Measurements from ENCODE around the gene SLC48A1.
"Not testable (repeated sequence)": the region's sequence is repeated elsewhere in the genome, so short reads cannot be mapped to it uniquely, and the experiment has no call there.

The SLC48A1 gene

DNA sequence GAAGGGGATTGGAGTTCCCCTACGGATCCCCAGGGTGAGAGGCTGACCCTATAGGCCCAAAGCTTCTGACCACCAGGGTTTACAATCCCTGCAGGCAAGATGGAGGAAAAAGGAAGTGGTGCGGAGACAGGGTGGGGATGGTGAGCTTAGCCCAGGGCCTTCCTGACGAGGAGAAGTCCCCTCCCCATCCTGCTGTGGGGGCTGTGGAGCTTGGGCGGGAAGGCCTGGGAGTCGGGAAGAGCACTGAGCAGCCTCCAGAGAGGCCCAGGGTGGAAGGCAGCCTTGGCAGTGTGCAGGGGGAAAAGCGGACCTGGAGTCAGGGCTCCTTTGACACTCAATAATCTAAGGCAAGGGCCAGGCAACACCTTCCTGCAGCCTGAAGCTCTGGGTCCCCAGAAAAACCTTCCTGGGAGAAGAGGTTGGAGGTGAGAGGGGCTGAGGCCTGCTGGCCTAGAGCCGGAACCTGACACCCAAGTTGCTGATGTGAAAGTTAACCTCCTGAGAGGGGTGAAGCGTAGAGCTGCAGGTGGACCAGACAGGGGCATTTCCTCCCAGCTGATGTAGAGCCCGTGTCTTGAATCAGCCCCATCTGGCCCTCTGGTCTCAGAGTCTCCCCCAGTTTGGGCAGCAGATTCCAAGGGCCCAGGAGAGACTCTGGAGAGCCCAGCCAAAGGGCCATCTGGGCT lies 40.6 kb downstream of the SLC48A1 start:
- DNase-seq = peak; percentile 14

DNA sequence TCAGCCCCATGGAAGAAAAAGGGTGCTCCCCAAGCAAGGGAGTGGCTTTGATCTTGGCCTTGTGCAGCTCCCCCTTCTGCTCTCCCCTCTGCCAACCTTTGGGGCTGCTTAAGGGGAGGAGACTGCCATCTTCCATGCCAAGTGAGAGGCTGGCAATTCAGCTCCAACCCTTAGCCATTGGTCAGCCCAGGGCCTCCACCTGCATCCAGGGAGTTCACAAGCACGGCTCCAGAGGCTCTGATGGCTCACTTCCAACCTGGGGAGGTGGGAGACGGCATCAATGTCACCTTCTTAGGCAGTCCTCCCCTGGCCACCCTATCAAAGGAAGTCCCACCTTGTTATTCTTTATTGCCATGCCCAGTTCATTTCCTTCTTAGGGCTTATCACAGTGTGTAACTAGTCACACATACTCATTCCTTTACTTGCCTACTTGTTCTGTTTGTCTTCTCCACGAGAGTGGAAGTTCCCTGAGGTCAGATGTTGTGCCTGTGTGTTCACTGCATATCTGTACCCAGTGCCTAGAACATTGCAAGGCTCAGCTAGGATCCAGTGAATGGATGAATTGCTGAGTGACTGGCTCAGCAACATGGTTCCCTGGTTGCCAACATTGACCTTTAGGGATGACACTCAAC lies 41.6 kb downstream of the SLC48A1 start:
- no peak for DNase-seq

- not testable (repeated sequence) for DNase-seq
These were observed 42.4 kb downstream of the SLC48A1 start for GRCh38 chr12:47815447-47815846.

DNA sequence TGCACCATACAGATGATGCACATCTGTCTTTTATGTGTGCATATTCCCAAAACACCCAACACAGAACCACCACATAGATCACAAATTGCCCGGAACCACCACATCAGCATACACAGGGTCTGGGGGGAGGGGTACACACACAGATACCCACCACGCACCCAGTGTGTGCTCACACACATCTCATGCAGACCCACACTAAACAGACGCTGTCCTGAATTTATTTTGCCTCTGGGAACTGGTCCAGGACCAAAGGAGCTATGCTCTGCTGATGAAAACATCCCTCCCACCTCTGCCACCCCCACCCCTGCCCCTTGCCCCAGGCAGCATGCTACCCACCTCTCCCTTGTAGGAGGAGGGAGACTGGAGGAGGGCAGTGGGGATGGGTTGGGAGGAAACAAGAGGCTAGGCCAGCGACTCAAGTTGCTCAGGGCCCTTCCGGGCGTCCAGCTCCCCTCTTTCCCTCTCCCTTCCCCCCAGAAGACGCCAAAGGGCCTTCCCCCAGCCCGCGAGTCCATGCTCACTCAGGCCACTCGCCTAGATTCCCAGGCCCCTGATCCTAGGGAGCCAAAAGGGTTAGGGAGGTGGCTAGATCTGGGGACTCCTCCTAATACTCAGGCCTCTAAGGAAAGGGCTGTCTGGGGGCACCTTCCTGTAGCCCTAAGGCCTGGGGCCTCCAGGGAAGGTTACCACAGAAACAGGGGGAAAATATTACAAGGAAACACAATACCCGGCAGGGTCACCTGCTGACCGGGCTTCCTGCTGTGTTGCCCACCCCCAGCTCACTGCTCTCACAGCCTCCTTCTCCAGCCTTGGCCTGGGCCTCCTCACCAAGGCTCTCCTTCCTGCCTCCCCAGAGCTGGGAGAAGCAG lies 43.6 kb downstream of the SLC48A1 start:
- DNase-seq = no peak

DNA sequence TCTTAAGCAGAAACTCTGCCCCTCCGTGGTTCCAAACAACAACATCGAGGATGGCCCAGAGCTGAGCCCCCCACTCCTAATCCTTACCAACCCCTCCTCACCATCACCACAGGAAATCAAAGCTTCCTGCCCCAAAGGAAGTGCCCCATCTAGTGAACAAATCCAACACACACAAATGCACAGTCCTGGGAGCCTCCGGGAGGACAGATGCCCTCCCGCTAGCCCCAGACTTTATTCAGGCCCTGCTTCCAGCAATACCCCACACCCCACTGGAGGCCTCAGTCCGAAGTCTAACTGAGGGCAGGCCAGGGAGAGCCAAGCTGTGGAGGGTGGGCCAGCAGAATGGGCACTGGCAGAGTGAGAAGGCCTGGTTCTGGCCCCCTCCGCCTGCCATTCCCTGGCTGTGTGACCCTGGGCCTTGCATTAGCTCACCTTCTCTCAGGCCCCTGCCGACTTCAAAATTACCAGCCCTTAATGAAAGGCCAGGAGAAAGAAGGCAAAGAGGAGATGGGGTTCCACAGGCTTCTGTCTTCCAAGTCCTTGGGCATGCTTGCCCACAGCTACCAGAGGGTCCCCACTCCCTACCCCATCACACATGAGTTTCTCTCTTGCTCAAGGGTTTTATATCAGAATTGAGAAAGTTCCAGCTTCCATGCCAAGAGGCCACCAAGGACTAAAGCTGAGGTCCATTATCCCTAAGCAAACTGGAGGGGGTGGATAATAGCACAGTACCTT lies 44.4 kb downstream of the SLC48A1 start:
- DNase-seq = no peak

- DNase-seq = no peak
These were observed 45.0 kb downstream of the SLC48A1 start for GRCh38 chr12:47818007-47818376.

GRCh38 chr12:47818467-47819137 lies 45.6 kb downstream of the SLC48A1 start:
- DNase-seq = peak; percentile 34

DNA sequence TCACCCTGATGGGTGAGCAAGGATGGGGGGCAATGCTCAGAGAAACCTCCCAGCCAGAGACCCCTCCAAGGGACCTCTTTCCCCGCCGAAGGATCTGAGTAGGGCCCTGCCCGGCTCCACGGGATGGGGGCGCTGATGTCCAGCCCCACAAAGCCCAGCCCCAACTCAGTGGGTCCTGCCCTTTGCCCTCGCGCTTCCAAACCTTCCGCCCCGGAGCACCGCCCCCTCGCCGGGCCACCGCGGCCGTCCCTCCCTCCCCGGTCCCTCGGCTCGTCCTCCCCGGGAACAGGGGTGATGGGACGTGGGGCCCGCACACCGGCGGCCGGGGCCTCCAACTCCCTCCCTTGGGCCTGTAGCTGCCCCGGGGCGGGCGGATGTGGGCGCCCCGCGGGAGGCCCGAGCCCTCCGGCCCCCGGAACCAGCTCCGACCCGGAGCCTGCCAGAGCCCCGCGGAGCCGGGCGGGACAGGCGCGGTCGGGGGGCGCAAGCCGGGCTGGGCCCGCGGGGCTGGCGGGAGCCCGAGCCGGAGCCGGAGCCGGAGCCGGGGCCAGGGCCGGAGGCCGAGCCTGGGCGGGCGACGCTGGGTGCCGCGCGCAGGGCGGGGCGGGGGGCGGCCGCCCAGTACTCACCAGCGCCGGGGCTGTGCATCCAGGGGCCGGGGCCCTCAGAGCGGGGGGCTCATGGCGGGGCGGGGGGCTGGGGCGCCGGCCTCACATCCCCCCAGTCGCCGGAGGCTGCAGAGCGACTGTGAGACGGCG lies 46.3 kb downstream of the SLC48A1 start:
- no peak for DNase-seq

DNA sequence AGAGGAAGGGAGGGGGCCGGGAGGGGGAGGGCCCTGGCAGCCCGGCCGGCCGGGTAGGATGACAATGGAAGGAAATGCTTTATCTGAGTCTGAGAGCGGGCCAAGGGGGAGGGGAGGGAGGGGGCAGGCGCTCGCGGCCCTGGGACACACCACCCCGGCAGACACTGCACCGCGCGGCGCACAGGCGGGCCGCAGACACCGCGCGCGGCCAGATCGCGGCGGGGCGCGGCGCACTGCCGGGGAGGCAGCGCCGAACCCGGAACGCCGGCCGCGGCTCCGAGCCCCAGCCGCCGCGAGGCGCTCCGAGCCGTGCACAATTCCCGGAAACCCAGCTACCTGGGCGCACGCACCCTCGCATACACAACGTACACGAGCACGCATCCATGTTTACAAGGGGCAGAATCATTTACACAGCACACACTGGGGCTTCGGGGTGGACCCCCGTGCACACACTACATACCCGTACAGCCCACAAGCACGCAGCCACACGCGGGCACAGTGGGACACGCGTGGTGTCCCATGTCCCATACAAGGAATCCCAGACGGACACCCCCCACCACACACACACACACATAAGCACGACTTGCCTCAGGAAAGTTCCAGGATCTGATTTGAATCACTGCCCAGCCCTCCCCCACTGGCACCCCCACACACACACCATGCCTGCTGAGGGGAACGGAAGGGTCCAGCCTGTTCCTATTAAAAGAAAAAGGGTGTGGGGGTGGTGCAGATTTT lies 47.0 kb downstream of the SLC48A1 start, which contains the start of gene HDAC7:
Gene HDAC7, minus strand, starts transcription at position 8 of the 735 bp plus-strand sequence. CDS start 118 bp downstream, outside the sequence.
- peak; percentile 90 for DNase-seq

DNA sequence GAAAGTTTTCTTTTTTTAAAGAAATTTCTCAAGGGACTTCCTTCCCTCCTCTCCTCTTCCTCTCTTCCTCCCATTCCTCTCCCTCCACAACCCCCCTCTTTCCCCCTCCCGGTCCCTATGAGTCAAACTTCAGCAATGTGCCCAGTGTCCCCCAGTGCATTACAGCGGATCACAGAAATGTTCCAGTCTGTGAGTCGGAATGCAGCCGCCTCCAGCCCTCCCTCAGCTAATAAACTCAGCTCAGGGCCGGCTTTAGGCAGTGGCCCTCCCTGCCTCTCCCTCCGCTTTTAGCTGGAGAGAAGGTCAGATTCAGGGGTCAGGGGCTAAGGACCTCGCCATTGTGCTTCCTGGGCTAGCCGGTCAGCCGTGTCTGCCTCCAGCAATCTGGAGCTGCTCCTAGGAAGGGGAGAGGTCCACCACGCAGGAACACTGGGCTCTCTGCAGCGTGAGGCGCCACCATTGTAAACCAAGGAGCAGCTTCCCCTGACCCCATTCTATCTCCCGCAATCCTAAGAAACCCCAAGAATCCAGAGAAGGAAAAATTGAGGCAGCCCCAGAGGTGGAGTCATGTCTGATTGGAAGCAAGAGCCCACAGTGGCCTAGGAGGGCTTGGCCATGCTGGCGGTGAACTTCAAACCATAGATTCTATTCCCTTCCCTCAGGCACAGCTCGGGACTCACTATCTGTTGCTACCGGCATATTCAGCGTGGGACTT lies 47.8 kb downstream of the SLC48A1 start:
- peak; percentile 99 for DNase-seq

GRCh38 chr12:47821346-47821706 lies 48.3 kb downstream of the SLC48A1 start:
- no peak for DNase-seq

DNA sequence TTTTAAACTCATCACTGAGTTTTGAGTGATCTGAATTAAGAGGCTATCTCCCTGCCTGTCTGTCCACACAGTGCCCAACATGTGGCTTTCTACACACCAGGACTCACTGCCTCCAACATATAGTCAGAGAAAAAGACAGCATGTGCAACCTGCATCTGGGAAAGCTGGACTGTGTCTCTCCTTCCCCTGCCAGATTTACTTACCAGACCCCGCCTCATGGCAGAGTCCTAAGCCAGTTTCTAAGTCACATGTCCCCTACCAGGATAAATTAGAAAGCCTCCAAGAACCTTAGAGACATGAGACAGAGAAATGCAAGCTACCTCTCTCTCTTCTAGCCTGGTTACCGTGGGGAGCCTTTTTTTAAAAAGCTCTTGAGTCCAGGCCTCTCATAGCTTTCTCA lies 49.4 kb downstream of the SLC48A1 start:
- DNase-seq = no peak

GRCh38 chr12:47822863-47823262 lies 49.8 kb downstream of the SLC48A1 start:
- DNase-seq = no peak

GRCh38 chr12:47823422-47824086 lies 50.5 kb downstream of the SLC48A1 start:
- DNase-seq = no peak

DNA sequence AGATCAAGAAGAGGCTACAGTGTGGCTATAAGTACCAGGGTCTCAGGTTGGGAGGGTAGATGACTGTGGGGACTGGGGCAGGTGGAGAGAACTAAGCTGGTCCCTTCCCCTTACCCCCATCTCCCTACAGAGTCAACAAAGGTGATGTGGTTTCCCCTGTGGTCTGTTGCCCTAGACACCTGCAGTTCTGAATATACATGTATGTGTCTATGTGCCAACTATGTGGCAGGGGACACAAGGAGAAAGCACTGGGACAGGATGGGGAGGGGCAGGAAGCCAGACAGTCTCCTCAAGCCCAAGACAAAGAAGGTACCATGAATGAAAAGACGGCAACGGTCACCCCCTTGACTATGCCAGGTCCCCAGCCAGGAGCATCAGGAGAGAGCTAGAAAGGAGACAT lies 51.2 kb downstream of the SLC48A1 start:
- DNase-seq = no peak

GRCh38 chr12:47824635-47825034 lies 51.6 kb downstream of the SLC48A1 start:
- DNase-seq = no peak

GRCh38 chr12:47825173-47825639 lies 52.2 kb downstream of the SLC48A1 start:
- no peak for DNase-seq

GRCh38 chr12:47828008-47828975 lies 55.3 kb downstream of the SLC48A1 start:
- no peak for DNase-seq
